Neuron (in vitro differentiated cells): ENCODE data around the gene U2AF1L4.

ENCODE experiments used
- H2AFZ ChIP-seq: one replicate; pipeline ENCODE4 v1.6.1; 2013; ENCODE audit warnings: low read depth, mild to moderate bottlenecking, inconsistent platforms, low read length, moderate library complexity
- H3K27me3 ChIP-seq: one replicate; pipeline ENCODE4 v1.6.1; 2013; ENCODE audit warnings: low read length; ENCODE audit not compliant: insufficient read depth
- H3K36me3 ChIP-seq: one replicate; pipeline ENCODE4 v1.6.1; 2013; ENCODE audit warnings: low read length; ENCODE audit not compliant: insufficient read depth
- H3K4me1 ChIP-seq: one replicate; pipeline ENCODE4 v1.6.1; 2013; ENCODE audit warnings: low read length; ENCODE audit not compliant: insufficient read depth
- H3K4me3 ChIP-seq: 2 replicates; pipeline ENCODE4 v1.5.1; 2013; ENCODE audit warnings: mild to moderate bottlenecking, low read length, moderate library complexity
- H3K9me3 ChIP-seq: one replicate; pipeline ENCODE4 v1.6.1; 2013; ENCODE audit warnings: low read length

Gene U2AF1L4

GRCh38 chr19:35718345-35719041 lies 26.7 kb downstream of the U2AF1L4 start:
- Histone ChIP-seq H3K27me3 (no peaks in the 10 kb centered on the region), H3K9me3 (no peaks in the 10 kb centered on the region)

GRCh38 chr19:35717665-35718344 lies 27.4 kb downstream of the U2AF1L4 start, which contains the start of gene KMT2B:
KMT2B (plus strand) TSS chr19:35718003; CDS start chr19:35718019, 16 bp downstream.
- Histone ChIP-seq H2AFZ (peak within 1 kb of the TSS; percentile 96), H3K4me1 (peaks cover 19% of the 10 kb centered on the region), H3K4me3 (peak within 1 kb of the TSS; percentile 95), H3K27me3 (no peaks in the 10 kb centered on the region), H3K36me3 (peaks cover 25% of the 10 kb centered on the region), H3K9me3 (no peaks in the 10 kb centered on the region)

More at GRCh38 chr19:35718345-35719041, 26.7 kb downstream of the U2AF1L4 start:
- peaks cover 32% of the 10 kb centered on the region for H3K36me3 ChIP-seq
- H2AFZ ChIP-seq, result no peak overlapping the region
- peak overlapping the region; percentile 95 for H3K4me3 ChIP-seq
- H3K4me1 ChIP-seq, result peaks cover 19% of the 10 kb centered on the region

GRCh38 chr19:35716801-35717664 lies 28.2 kb downstream of the U2AF1L4 start:
- peaks cover 18% of the 10 kb centered on the region for H3K36me3 ChIP-seq
- no peaks in the 10 kb centered on the region for H3K9me3 ChIP-seq
- H3K27me3 ChIP-seq, result no peaks in the 10 kb centered on the region
- peak overlapping the region; percentile 96 for H2AFZ ChIP-seq
- peaks cover 19% of the 10 kb centered on the region for H3K4me1 ChIP-seq
- peak overlapping the region; percentile 58 for H3K4me3 ChIP-seq

- no peaks in the 10 kb centered on the region for H3K27me3 ChIP-seq
- H3K9me3 ChIP-seq, result no peaks in the 10 kb centered on the region
- H2AFZ ChIP-seq, result peak overlapping the region; percentile 96
- peaks cover 12% of the 10 kb centered on the region for H3K36me3 ChIP-seq
- peak overlapping the region; percentile 58 for H3K4me3 ChIP-seq
- H3K4me1 ChIP-seq, result peaks cover 19% of the 10 kb centered on the region
Observed at GRCh38 chr19:35715981-35716800, 29.0 kb downstream of the U2AF1L4 start.

- Histone ChIP-seq H3K4me3 (peak overlapping the region; percentile 58), H3K27me3 (no peaks in the 10 kb centered on the region), H3K9me3 (no peaks in the 10 kb centered on the region), H3K36me3 (peaks cover 6% of the 10 kb centered on the region), H3K4me1 (peaks cover 19% of the 10 kb centered on the region), H2AFZ (no peak overlapping the region)
Observed at GRCh38 chr19:35715355-35715809, 29.8 kb downstream of the U2AF1L4 start.

- Histone ChIP-seq H3K27me3 (no peaks in the 10 kb centered on the region), H3K4me3 (no peak overlapping the region), H3K9me3 (no peaks in the 10 kb centered on the region), H3K36me3 (peaks cover under 1% of the 10 kb centered on the region), H3K4me1 (peaks cover 19% of the 10 kb centered on the region), H2AFZ (no peak overlapping the region)
Observed at GRCh38 chr19:35714601-35715354, 30.4 kb downstream of the U2AF1L4 start.

- Histone ChIP-seq H3K4me3 (no peak overlapping the region), H3K36me3 (no peaks in the 10 kb centered on the region)
Observed at GRCh38 chr19:35713904-35714495, 31.2 kb downstream of the U2AF1L4 start.

GRCh38 chr19:35713506-35713850 lies 31.7 kb downstream of the U2AF1L4 start:
- H3K4me3 ChIP-seq, result no peak overlapping the region
- no peaks in the 10 kb centered on the region for H3K9me3 ChIP-seq
- no peak overlapping the region for H2AFZ ChIP-seq
- H3K36me3 ChIP-seq, result no peaks in the 10 kb centered on the region
- H3K4me1 ChIP-seq, result peaks cover 8% of the 10 kb centered on the region
- no peaks in the 10 kb centered on the region for H3K27me3 ChIP-seq

More at GRCh38 chr19:35713904-35714495, 31.2 kb downstream of the U2AF1L4 start:
- peaks cover 14% of the 10 kb centered on the region for H3K4me1 ChIP-seq
- no peaks in the 10 kb centered on the region for H3K9me3 ChIP-seq
- no peaks in the 10 kb centered on the region for H3K27me3 ChIP-seq
- no peak overlapping the region for H2AFZ ChIP-seq

GRCh38 chr19:35712567-35713505 lies 32.4 kb downstream of the U2AF1L4 start:
- peaks cover 7% of the 10 kb centered on the region for H3K4me1 ChIP-seq
- no peaks in the 10 kb centered on the region for H3K9me3 ChIP-seq
- no peaks in the 10 kb centered on the region for H3K27me3 ChIP-seq
- no peaks in the 10 kb centered on the region for H3K36me3 ChIP-seq
- H3K4me3 ChIP-seq, result no peak overlapping the region
- no peak overlapping the region for H2AFZ ChIP-seq

- Histone ChIP-seq H3K4me1 (peaks cover 5% of the 10 kb centered on the region), H3K4me3 (no peak overlapping the region), H3K9me3 (no peaks in the 10 kb centered on the region), H3K36me3 (no peaks in the 10 kb centered on the region), H3K27me3 (no peaks in the 10 kb centered on the region), H2AFZ (no peak overlapping the region)
Observed at GRCh38 chr19:35710784-35711723, 34.2 kb downstream of the U2AF1L4 start.
